Fibroblast of skin of right biceps (primary cell): ENCODE results near the gene IGLL1.
"Not testable (repeated sequence)": the region's sequence is repeated elsewhere in the genome, so short reads cannot be mapped to it uniquely, and the experiment has no call there.

Source experiments
- DNase-seq: peaks from one replicate; pipeline ENCODE4 v3.0.0-alpha.2; 2013

The IGLL1 gene

DNA sequence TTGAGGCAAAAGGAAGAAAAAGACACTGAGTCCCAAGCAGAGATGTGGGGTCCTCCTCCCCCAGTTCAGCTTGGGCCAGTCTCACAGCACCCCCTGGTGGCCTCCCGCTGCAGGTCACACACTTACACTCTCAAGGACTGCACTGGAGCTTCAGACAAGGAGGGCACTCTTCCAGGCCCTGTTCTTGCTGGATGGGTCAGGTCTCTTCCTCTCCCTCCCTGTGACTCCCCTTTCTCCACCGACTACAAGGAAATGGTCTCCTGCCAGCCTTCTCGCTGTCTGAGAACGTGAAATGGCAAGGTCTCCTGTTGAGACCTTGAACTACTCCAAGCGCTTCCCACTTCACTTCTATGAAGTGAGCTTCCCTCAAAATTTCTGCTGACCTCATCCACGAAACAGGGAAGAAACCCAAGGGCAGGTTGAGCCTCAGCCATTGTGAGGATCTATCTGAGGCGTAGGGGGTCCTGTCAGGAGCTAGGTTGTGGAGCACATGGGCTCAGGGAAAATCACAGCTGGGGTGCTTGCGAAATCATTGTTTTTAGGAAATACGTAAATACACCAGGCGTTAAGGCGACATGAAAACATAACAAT, 11.2 kb upstream of the IGLL1 start:
- peak; percentile 37 for DNase-seq

DNA sequence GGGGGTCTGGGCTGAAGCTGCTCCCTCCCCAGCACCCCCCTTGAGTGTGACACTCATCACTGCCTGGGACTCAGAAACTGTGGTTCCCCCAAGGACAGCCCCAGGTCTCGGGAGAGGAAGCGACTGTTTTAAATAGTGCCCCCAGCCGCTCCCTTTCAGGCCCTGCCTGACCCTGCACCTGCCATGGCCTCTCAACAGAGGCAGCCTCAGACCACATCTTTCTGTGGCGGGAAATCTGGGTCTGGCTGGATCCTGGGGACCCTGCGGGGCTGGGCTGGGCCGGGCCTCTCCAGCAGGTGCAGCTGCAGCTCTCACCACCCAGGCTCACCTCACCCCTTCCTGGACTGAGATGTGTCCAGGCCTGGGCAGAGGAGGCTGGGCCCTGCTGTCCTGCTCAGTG, 3.7 kb upstream of the IGLL1 start:
- DNase-seq, result no peak

DNA sequence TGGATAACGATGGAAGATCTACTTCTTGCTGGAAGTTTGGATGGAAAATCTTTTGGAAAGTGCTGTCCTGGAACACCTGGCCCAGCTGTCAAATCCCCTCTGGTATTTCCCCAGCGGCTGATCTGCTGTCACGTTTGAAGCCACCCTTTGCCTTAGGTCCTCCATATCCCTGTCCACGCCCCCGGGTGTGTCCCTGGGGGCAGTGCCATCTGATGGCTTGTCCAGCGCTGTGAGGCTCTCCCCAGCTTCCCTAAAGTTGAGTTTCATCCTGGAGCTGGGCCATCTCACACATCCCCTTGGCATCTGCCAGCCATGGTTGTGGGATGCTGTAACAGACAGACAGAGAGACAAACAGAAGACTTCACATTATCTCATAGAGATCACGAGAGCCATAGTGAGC, 3.1 kb upstream of the IGLL1 start:
- DNase-seq, result no peak

DNA sequence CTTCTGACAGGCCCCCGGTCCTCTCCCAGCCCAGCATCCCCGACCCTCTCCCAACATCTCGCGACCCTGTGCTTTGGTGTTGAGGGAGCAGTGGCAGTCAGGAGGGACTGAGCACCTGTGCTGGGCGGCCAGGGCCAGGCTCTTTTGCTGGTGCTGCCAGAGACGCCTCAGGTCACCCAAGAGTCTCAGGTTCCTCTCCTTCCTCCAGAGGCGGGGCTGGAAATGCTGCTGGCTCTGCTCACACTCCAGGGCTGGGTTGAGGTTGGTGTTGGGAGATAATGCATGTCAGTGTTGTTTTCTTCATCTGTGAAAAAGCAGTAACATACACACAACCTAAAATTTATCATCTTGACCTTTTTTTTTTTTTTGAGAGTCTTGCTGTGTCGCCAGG, 1.2 kb upstream of the IGLL1 start:
- no peak for DNase-seq

- no peak for DNase-seq
Measured at GRCh38 chr22:23580576-23581259, 628 bp upstream of the IGLL1 start.

DNA sequence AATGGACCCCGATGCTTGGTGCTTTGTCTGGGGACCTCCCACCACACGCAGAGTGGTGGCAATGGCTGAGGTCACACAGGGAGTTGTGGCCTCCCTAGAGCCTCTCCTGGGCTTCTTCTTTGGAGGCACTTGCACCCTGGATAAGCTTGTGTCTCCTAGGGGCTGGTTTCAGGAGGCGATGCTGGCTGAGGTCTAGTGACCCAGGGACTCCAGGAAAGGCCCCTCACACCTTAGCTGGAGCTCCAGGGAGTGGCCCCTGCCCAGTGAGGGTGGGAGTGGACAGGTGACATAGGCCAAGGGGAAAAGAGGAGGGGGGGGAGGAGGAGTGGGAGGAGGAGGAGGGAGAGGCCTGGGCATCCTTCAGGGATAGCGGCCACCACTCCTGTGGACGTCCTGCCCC, 810 bp downstream of the IGLL1 start:
- no peak for DNase-seq

GRCh38 chr22:23578306-23578705, 1.8 kb downstream of the IGLL1 start:
- DNase-seq, result no peak

- DNase-seq, result no peak
Measured at GRCh38 chr22:23576681-23577080, 3.4 kb downstream of the IGLL1 start.

- DNase-seq, result no peak
Measured at GRCh38 chr22:23575601-23576000, 4.5 kb downstream of the IGLL1 start.

DNA sequence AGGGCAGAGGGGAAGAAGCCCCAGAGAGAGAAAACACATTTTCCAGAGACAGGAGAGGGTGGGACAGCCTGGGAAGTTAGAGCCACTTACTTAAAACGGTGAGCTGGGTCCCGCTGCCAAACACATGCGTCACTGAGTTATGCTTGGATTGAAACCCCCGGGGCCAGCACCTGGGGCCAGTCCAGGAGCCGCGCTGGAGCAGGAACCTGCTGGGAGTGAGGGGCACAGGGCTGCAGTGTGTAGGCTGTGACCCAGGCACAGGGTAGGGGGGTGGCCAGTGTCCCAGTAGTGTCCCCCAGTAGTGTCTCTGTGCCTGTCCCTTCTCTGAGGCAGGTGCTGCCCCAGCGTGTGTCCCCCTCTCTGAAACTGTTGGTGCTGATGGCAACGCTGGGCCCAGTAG, 5.2 kb downstream of the IGLL1 start:
- no peak for DNase-seq

DNA sequence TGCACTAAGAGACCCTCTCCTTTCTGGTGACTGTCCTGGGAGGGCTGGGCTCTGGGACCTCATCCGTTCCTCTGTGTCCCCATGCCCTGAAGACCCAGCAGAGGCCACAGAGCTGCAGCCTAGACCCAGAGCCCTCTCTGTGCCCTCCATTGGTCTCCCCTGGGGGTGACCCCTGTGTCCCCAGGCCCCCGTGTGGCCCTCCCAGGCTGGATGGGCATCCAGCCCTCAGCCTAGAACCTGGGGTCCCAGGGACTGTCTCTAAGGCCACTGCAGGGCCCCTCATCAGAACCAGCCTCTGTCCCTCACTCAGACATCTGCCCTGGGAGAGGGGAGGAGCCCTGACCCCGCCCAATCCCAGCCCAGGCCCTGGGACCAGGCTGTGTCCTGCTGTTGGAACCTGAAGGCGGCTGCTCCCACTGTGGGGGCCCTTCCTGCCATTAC, 5.7 kb downstream of the IGLL1 start:
- DNase-seq, result no peak

DNA sequence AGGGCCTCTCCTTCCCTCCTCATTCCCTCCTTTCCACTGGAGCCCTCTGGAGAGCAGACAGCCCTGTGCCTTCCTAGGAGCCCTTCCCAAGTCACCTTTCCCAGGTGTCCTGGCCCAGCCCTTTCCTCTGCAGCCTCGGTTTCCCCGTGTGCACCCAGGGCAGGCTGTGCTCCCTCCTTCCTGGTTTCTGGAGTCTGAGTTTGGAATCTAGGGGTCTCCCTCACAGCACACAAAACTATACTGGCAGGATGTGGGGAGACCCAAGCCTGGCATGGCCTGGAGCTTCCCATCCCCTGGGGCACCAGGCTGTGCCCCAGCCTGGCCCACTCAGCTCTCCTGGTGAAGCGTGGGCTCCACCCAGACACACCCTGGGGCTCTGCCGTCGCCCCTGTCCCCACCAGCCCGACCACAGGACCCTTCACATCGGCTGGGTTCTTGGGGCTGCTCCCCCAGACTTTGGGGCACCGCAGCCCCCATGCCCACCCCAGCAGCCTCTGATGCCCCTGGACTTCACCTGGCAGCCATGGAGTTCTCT, 6.3 kb downstream of the IGLL1 start:
- DNase-seq, result not testable (repeated sequence)

- not testable (repeated sequence) for DNase-seq
Measured at GRCh38 chr22:23573106-23573505, 7.0 kb downstream of the IGLL1 start.

- no peak for DNase-seq
Measured at GRCh38 chr22:23571486-23571885, 8.6 kb downstream of the IGLL1 start.

DNA sequence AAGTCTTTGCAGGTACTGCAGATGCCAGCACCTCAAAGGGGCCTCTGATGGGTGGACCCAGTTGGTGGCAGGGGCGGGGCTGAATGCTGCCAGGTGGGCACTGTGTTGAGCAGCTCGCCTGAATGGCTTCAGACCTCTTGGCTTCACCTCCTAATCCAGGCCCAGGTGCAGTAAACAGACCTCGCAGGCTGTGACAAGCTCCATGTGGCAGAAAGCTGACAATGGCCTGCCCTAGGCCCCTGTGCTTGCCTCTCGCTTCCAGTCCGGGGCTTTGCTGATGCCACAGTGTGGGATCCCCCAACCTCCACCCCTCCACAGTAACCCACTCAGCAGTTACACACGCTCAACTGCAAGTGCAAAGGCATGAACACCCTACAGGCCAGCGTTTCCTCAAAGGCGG, 9.4 kb downstream of the IGLL1 start:
- DNase-seq, result no peak

DNA sequence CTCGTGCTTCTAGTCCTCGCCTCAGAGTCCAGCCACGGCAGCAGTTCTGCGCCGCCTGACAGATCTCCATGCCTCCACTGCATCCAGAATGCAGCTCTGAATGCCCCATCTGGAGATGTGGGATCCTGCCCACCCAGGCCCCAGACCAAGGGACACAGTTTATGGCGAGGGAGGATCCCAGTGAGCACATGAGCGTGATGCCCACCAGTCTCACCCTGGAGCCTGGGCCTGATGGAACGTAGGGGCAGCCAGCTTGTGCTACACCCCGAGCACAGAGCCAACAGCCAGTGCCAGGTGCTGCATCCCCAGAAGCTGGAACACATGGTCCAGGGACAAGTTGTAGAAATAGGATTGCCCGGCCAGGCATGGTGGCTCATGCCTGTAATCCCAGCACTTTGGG, 10.4 kb downstream of the IGLL1 start:
- DNase-seq, result no peak

DNA sequence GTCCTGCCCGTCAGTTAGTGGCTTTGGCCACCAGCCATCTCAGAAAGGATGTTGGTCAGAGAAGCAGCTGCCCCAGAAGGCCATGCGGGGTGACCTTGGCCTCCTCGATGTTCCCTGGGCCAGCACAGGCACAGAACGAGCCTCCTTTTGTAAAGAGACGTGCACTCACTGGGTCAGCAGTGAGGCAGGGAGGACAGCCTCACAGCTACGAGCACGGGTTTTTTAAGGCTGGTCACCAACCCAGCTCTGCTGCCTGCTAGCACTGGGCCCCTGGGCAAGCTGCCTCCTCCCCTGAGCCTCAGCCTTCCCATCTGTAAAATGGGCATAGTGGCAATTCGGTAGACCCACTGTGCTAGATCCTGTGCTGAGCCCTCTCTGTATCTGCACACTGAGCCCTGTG, 10.8 kb downstream of the IGLL1 start:
- DNase-seq, result no peak

GRCh38 chr22:23566705-23567475, 13.2 kb downstream of the IGLL1 start:
- DNase-seq, result no peak

DNA sequence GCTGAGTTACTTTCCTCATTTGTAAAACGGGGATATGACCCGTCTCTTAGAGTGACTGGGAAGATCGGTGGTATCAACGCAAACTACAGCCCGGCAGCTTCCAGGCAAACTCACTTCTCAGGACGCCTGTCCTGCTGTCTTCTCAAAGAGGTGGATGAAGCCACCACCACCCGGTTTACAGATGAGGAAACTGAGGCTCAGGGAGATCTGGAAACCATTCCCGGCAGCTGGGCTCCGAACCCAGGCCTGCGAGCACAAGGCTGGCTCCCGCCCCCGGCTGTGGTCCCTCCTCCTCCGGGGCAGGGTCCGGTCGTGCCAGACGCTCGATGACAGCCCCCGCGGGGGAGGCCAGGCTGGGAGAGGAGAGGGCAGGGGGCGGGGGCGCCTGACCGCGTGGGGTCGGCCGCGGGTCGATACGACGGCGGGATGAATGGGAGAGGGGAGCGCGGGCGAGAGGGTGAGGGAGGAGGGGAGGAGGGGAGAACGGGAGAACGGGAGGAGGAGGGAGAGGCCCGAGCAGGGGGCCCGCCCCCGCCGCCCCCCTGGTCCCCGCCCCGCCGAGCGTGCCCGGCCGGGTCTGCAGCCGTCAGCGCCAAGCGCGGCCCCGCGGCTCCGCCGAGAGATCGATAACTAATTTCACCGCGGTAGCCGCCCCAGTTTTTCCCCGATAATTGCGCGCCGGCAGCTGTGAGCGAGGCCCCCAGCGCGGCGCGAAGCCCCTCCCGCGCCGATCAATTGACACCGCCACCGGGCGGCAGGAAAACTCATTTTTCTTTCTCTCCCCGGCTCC, 14.0 kb downstream of the IGLL1 start:
- no peak for DNase-seq

- DNase-seq, result no peak
Measured at GRCh38 chr22:23565305-23565914, 14.7 kb downstream of the IGLL1 start.

- DNase-seq, result no peak
Measured at GRCh38 chr22:23564276-23564675, 15.8 kb downstream of the IGLL1 start.

- DNase-seq, result no peak
Measured at GRCh38 chr22:23563111-23563510, 17.0 kb downstream of the IGLL1 start.

DNA sequence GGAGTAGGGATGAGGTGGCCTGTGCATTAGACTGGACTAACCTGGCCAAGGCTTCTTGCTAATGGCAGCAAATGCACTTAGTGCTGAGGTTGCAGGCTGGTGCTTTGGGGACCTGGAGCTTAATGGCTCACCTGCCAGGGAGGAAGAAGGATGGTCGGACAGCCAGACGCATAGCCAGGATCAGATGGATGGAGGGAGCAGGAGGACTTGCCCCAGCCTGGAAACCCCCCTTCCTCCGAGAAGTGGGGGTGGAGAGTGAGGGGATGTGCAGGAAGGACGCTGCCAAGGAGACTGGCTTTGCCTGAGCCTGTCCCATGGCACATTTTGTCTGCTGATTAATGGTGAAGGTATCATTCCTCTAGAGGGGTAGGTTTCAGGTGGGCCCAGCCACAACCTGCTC, 17.9 kb downstream of the IGLL1 start:
- no peak for DNase-seq
